Spleen (tissue), 7 donors: Measurements from ENCODE around the gene CALN1.

Source experiments
- POLR2A ChIP-seq, 3 donors: fragments of 450-650 bp; IDR thresholded peaks; one replicate each; pipeline ENCODE4 v1.5.1; 2017; ENCODE audit warnings: antibody characterized with exemption in 3 of 3, mild to moderate bottlenecking in 1 of 3
- TF ChIP-seq, protein P1 (sequence below), 11 experiments: fragments of 200-600 bp in 7 of 11; fragments of 450-650 bp in 4 of 11; sonication (generic) in 4 of 11; IDR thresholded peaks in 8 of 11; conservative IDR thresholded peaks in 3 of 11; 1 replicate in 7 of 11; 2 replicates in 4 of 11; pipeline versions ENCODE4 v1.4.0 to v1.8.0; 2016 to 2021; ENCODE audit warnings: antibody characterized with exemption in 11 of 11, inconsistent platforms in 4 of 11, mild to moderate bottlenecking in 1 of 11
- donor health status: DM: no; HTN: no; CAD: no; lungs with moderate emphysema.
- donor health status: DM: no; HTN: no; CAD: no.
- donor health status: DM: no; HTN: no; CAD: no.

DNA sequence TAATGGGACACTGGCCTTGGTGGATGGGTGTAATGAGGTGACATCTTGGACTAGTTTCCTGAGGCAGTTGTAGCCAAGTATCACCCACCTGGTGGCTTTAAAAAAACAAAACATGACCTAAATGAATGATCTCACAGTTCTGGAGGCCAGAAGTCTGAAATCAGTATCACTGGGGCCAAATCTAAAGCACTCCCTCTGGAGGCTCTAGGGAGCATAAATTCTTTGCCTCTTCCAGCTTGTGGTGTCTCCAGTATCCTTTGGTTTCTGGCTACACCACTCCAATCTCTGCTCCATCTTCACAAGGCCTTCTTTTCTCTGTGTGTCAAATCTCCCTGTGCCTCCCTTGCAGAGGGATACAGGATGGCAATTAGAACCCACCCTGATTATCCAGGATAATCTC, 342.9 kb downstream of the CALN1 start:
- TF ChIP-seq, protein P1, sequence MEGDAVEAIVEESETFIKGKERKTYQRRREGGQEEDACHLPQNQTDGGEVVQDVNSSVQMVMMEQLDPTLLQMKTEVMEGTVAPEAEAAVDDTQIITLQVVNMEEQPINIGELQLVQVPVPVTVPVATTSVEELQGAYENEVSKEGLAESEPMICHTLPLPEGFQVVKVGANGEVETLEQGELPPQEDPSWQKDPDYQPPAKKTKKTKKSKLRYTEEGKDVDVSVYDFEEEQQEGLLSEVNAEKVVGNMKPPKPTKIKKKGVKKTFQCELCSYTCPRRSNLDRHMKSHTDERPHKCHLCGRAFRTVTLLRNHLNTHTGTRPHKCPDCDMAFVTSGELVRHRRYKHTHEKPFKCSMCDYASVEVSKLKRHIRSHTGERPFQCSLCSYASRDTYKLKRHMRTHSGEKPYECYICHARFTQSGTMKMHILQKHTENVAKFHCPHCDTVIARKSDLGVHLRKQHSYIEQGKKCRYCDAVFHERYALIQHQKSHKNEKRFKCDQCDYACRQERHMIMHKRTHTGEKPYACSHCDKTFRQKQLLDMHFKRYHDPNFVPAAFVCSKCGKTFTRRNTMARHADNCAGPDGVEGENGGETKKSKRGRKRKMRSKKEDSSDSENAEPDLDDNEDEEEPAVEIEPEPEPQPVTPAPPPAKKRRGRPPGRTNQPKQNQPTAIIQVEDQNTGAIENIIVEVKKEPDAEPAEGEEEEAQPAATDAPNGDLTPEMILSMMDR (IDR thresholded peaks at IDR 0.05 in 8 of 11, conservative IDR thresholded peaks at IDR 0.05 in 3 of 11): no peak
- TF ChIP-seq POLR2A (IDR thresholded peaks at IDR 0.05): no peak
